ENCODE data around the gene SRD5A3. TPM values are rescaled to one million over a fixed set of nuclear protein-coding genes. Genes with fewer than 3 reads are reported as not detected.
A peak's percentile ranks its signal among the peaks of the same experiment; 100 is the strongest.

The SRD5A3 gene
- total RNA-seq, 2 donors from 2014 or later = 6.6 to 14.8 TPM

- TF ChIP-seq POLR2A (IDR thresholded peaks at IDR 0.05) = no peak
- peak; percentile 11 for TF ChIP-seq POLR2AphosphoS5 (IDR thresholded peaks at IDR 0.05)
- TF ChIP-seq CTCF (IDR thresholded peaks at IDR 0.05) = peak in 1 of 4 experiments; percentile 4
Measured at GRCh38 chr4:55330241-55330640, 15.8 kb upstream of the SRD5A3 start.

GRCh38 chr4:55336138-55337034, 9.7 kb upstream of the SRD5A3 start:
- intact Hi-C loops (cut with DNase I) = no loop called here
- Histone ChIP-seq H3K36me3 (no peaks in the 10 kb centered on the region), H3K9me3 (no peaks in the 10 kb centered on the region), H3K27ac (no peak overlapping the region), H3K4me1 (replicated peaks) (no peaks in the 10 kb centered on the region), H3K4me3 (no peak overlapping the region), H3K27me3 (replicated peaks; ENCODE audit: insufficient read depth) (no peaks in the 10 kb centered on the region)
- no peak for TF ChIP-seq POLR2AphosphoS5 (IDR thresholded peaks at IDR 0.05)
- TF ChIP-seq POLR2A (IDR thresholded peaks at IDR 0.05) = no peak
- no peak for TF ChIP-seq CTCF (IDR thresholded peaks at IDR 0.05)
- DNase-seq (ENCODE audit: low spot score) = no peak
- WGBS = 49% methylated on average over 22 of the region's 22 CpGs

More at GRCh38 chr4:55330241-55330640, 15.8 kb upstream of the SRD5A3 start:
- no peak overlapping the region for H3K27ac ChIP-seq
- H3K9me3 ChIP-seq = no peaks in the 10 kb centered on the region
- H3K4me3 ChIP-seq = no peak overlapping the region
- H3K4me1 ChIP-seq (replicated peaks) = no peaks in the 10 kb centered on the region
- no peaks in the 10 kb centered on the region for H3K27me3 ChIP-seq (replicated peaks; ENCODE audit: insufficient read depth)
- WGBS = 34% methylated on average over 4 of the region's 4 CpGs
- no peaks in the 10 kb centered on the region for H3K36me3 ChIP-seq
- intact Hi-C loops (cut with DNase I) = no loop called here
- DNase-seq (ENCODE audit: low spot score) = no peak

- Histone ChIP-seq H3K4me1 (replicated peaks) (no peaks in the 10 kb centered on the region), H3K27ac (no peak overlapping the region), H3K4me3 (no peak overlapping the region), H3K9me3 (no peaks in the 10 kb centered on the region), H3K27me3 (replicated peaks; ENCODE audit: insufficient read depth) (no peaks in the 10 kb centered on the region), H3K36me3 (no peaks in the 10 kb centered on the region)
- no peak for TF ChIP-seq CTCF (IDR thresholded peaks at IDR 0.05)
- TF ChIP-seq POLR2AphosphoS5 (IDR thresholded peaks at IDR 0.05) = no peak
- TF ChIP-seq POLR2A (IDR thresholded peaks at IDR 0.05) = no peak
- intact Hi-C loops (cut with DNase I) = no loop called here
- DNase-seq (ENCODE audit: low spot score) = no peak
Measured at GRCh38 chr4:55337944-55338343, 8.1 kb upstream of the SRD5A3 start.

- no peak for DNase-seq (ENCODE audit: low spot score)
- intact Hi-C loops (cut with DNase I) = no loop called here
- no peaks in the 10 kb centered on the region for H3K9me3 ChIP-seq
- 86% methylated on average over 4 of the region's 4 CpGs for WGBS
- H3K27ac ChIP-seq = no peak overlapping the region
- H3K36me3 ChIP-seq = no peaks in the 10 kb centered on the region
- no peaks in the 10 kb centered on the region for H3K27me3 ChIP-seq (replicated peaks; ENCODE audit: insufficient read depth)
- no peak overlapping the region for H3K4me3 ChIP-seq
- no peaks in the 10 kb centered on the region for H3K4me1 ChIP-seq (replicated peaks)
- TF ChIP-seq POLR2AphosphoS5 (IDR thresholded peaks at IDR 0.05) (no peak), POLR2A (IDR thresholded peaks at IDR 0.05) (no peak), CTCF (IDR thresholded peaks at IDR 0.05) (no peak)
Measured at GRCh38 chr4:55338486-55338885, 7.6 kb upstream of the SRD5A3 start.

- Histone ChIP-seq H3K4me1 (replicated peaks) (no peaks in the 10 kb centered on the region), H3K27ac (no peak overlapping the region), H3K9me3 (no peaks in the 10 kb centered on the region), H3K27me3 (replicated peaks; ENCODE audit: insufficient read depth) (no peaks in the 10 kb centered on the region), H3K36me3 (no peaks in the 10 kb centered on the region), H3K4me3 (no peak overlapping the region)
- intact Hi-C loops (cut with DNase I) = loop anchor here (10.0 kb wide), 2 partner anchors 105 to 515 kb away; partner anchors contain the start of gene EXOC1
- 62% methylated on average over 3 of the region's 3 CpGs for WGBS
- no peak for DNase-seq (ENCODE audit: low spot score)
- no peak for TF ChIP-seq POLR2A (IDR thresholded peaks at IDR 0.05)
- no peak for TF ChIP-seq CTCF (IDR thresholded peaks at IDR 0.05)
- TF ChIP-seq POLR2AphosphoS5 (IDR thresholded peaks at IDR 0.05) = no peak
Measured at GRCh38 chr4:55340266-55340665, 5.8 kb upstream of the SRD5A3 start.
